Astrocyte of the cerebellum (primary cell): ENCODE results near the gene PLCL1.

ENCODE experiments used
- DNase-seq: peaks from one replicate; pipeline ENCODE4 v3.0.0-alpha.2; 2011; ENCODE audit warnings: low read depth
- H3K4me3 ChIP-seq: 2 replicates; pipeline ENCODE4 v1.5.1; 2011; ENCODE audit warnings: mild to moderate bottlenecking, low read depth, low read length, moderate library complexity
- CTCF ChIP-seq: IDR thresholded peaks from 2 replicates; pipeline ENCODE4 v1.5.1; 2012; ENCODE audit warnings: low read length, low read depth, moderate library complexity, mild to moderate bottlenecking; ENCODE audit errors: missing control alignments
- in situ Hi-C: cut with HindIII; loops from 2 replicates; pipeline ENCODE4 v1.10.0; 2017; ENCODE audit warnings: low sequenced_read_pairs

Gene PLCL1

GRCh38 chr2:197876524-197876923 is 72.1 kb downstream of the PLCL1 start:
- TF ChIP-seq CTCF, result no peak
- DNase-seq, result no peak
- no peak overlapping the region for H3K4me3 ChIP-seq
- in situ Hi-C loops, result no loop called here

- in situ Hi-C loops, result no loop called here
- no peak for DNase-seq
- no peak overlapping the region for H3K4me3 ChIP-seq
- TF ChIP-seq CTCF, result no peak
These were observed 72.6 kb downstream of the PLCL1 start for GRCh38 chr2:197877038-197877437.

- no peak overlapping the region for H3K4me3 ChIP-seq
- TF ChIP-seq CTCF, result no peak
- in situ Hi-C loops, result no loop called here
These were observed 74.4 kb downstream of the PLCL1 start for GRCh38 chr2:197878792-197879191.

GRCh38 chr2:197879812-197880408 is 75.5 kb downstream of the PLCL1 start:
- TF ChIP-seq CTCF, result no peak
- no peak for DNase-seq
- no peak overlapping the region for H3K4me3 ChIP-seq
- in situ Hi-C loops, result no loop called here

More at GRCh38 chr2:197878792-197879191, 74.4 kb downstream of the PLCL1 start:
- no peak for DNase-seq

GRCh38 chr2:197883354-197884032 is 79.1 kb downstream of the PLCL1 start:
- TF ChIP-seq CTCF, result no peak
- in situ Hi-C loops, result no loop called here
- peak; percentile 19 for DNase-seq
- no peak overlapping the region for H3K4me3 ChIP-seq

- no peak overlapping the region for H3K4me3 ChIP-seq
- no peak for TF ChIP-seq CTCF
- no peak for DNase-seq
- in situ Hi-C loops, result no loop called here
These were observed 79.9 kb downstream of the PLCL1 start for GRCh38 chr2:197884252-197884651.
